NCI-H748 (cell line): ENCODE measurements around the gene PON3.
A peak's percentile ranks its signal among the peaks of the same experiment; 100 is the strongest.

ENCODE experiments used
- DNase-seq: peaks from one replicate; lab custom pipeline; 2025; ENCODE audit not compliant: unreplicated experiment; lab: John Stamatoyannopoulos, UW

Gene PON3

GRCh38 chr7:95342642-95343307 is 53.4 kb downstream of the PON3 start:
- no peak for DNase-seq

GRCh38 chr7:95342029-95342428 is 54.1 kb downstream of the PON3 start:
- DNase-seq = no peak

DNA sequence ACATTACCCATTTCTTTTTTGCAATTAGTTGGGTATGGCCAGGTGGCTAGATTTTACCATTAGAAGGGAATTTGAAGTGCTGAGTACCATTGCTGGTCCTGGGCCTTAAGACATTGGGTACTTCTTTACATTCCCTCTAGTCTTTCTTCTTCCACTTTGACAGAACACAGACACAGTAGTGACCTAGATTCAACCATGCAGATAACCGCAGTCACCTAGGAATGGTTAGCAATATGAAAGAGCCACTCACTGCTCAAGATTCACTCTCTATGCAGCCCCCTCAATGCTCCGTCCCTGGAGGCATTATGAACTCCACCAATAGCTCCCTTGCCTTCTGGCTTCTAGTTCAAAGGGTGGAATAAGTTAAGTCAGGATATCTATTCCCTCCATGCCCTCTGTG is 55.7 kb downstream of the PON3 start:
- DNase-seq = no peak

- DNase-seq = no peak
Observed at GRCh38 chr7:95338832-95339231, 57.3 kb downstream of the PON3 start.

GRCh38 chr7:95335093-95335492 is 61.1 kb downstream of the PON3 start:
- DNase-seq = no peak

DNA sequence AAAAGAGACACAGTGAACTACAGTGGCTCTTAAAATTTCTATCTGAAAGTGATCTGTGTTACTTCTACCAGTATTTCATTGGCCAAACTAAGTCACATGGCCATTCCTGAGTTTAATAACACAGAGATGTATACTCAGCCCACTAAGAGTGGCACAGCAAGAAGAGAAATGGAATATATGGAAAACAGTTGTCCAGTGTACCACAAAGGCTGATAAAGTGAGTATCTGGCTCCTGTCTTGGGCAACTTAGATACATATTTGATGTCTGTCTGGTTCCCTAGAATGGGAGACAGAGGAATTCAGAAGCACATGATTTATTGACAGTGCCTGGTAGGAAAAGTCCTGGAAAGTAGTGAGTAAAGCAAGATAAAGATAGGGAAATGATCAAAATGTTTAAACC is 61.7 kb downstream of the PON3 start:
- DNase-seq = no peak

- DNase-seq = no peak
Observed at GRCh38 chr7:95330961-95331337, 65.2 kb downstream of the PON3 start.

DNA sequence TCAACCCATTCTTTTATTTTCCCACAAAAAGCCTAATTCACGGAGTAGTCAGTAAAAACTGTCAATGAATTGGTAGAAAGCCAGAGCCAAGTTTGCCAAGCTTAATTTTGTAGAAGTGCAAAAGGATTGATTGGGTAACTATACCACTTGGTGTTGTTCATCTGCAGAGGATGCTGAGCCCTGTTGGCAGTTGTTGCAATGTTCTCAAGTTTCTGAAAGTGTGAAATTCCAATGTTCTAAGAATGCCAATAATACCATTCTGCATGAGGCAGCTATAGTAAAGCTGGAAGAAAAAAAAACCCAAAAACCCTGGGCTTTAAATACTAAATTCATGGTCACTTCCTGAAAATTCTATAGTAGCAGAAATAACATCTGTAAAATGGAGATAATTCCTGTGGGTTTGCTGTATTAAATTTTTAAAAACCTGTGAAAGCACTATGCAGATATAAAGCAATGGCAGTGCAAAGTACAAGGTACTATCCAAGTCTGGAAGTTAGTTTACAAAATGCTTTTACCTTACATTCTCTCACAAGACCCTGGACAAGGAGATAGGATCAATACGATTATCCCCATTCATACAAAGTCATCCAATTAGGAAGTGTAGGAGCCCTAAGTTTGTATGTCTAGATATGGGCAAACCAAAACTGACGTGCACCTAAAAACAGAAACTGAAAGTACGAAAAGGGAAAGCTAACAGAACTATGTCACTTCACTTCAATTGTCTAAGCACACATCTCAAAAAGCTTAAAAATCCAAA is 65.8 kb downstream of the PON3 start:
- DNase-seq = no peak

- DNase-seq = no peak
Observed at GRCh38 chr7:95327356-95327755, 68.8 kb downstream of the PON3 start.

DNA sequence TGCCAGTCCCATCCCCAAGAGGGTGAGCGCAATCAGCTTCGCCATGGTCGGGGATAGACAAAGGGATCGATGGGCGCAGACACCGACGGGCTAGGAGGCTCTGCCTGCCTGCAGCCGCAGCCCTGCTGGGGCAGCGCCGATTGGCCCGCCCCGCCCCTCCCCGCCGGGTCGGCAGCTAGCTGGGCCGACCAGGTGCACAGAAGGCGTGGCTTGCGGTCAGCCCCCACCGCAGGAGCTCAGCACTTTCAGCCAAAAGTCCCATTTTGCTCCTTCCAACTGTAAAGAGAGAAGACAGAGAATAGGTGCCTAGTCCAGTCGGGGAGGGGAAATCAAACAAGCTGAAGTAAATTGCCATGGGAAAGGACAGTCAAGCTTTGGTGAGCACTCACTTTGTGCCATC is 71.7 kb downstream of the PON3 start, which contains the start of gene PON1:
TSS of gene PON1 (minus strand) at position 102 of the 400 bp plus-strand sequence. CDS start at position 45, 57 bp downstream.
- DNase-seq = peak; percentile 92

GRCh38 chr7:95323410-95324129 is 72.6 kb downstream of the PON3 start:
- peak; percentile 47 for DNase-seq

- DNase-seq = no peak
Observed at GRCh38 chr7:95322854-95323253, 73.3 kb downstream of the PON3 start.

- no peak for DNase-seq
Observed at GRCh38 chr7:95322396-95322795, 73.8 kb downstream of the PON3 start.

DNA sequence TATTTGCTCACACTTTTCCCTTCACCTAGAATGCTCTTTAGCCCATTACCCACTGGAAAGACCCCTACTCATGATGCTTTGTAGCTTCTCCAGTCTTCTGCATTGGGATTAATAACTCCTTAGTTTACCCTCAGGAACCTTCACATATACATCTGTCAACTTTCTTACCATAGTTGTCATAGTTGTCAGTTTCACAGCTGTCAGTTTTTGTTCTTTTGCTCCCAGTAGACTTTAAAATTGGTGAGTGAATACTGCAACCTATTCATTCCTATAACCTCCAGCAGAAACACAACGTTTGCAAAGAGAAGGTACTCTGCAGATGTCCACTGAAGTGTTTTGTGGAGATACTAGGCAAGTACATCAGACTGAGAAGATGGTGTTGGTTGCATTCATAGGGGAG is 74.5 kb downstream of the PON3 start:
- DNase-seq = no peak

DNA sequence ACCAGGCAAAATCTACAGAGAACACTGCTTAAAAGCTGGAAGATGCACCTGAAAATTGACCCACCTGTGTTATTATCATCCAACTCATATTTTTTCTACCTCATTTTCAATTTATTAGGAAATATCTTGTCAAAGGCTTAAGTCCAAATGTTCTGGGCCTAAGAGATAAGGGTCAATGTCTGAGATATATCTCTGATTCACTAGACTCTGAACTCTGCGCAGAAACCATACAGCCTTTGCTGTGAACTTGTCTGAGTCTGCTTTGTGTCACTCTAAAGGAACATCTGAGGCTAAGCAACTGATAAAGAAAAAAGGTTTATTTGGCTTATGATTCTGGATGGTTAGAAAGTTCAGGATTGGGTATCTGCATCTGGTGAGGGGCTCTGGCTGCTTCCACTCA is 75.5 kb downstream of the PON3 start:
- DNase-seq = no peak

- no peak for DNase-seq
Observed at GRCh38 chr7:95319570-95319969, 76.6 kb downstream of the PON3 start.

DNA sequence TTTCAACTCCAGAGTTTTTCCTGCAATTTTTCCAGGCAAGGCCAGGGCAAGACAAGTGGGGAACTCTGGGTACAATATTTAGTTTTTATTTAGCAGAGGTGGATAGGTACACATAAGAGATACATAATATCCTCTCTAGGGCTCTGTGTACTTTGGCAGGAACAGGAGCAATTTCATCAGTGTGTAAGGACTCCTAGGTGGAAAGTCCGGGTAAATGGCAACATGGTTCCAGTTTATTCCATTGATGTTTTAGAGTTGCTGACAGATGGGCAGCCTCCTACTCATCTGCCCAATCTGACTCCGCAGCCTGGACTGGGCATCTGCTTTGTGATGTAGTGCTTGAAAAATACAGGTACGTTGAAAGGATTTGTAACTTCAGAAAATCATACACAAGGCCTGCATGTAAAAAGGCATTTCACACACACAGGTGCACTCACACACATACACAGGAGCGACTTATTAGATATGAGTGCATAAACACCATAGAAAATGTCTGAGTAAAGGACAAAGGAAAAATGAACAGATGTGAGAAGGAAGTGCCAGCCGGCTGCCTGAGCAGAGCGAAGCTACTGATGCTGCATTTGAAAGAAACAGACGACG is 77.6 kb downstream of the PON3 start:
- peak; percentile 52 for DNase-seq

DNA sequence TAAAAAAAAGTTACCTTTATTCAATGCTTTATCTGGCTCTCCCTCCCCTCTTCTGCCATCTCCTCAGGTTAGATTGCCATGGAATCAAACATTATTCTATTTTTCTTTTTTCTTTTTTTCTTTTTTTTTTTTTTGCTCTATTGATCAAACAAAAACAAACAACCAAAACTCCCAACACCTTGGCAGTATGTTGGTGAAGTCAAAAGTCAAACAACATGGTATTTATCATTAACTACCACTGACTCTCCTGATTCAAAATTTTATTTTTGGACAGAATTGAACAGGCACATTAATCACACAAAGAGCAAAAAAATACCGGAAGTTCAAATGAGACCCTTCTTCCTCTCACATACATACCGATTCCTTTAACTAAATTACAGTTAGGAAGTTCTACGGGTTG is 78.2 kb downstream of the PON3 start:
- DNase-seq = no peak

GRCh38 chr7:95317546-95317945 is 78.6 kb downstream of the PON3 start:
- DNase-seq = peak; percentile 15

DNA sequence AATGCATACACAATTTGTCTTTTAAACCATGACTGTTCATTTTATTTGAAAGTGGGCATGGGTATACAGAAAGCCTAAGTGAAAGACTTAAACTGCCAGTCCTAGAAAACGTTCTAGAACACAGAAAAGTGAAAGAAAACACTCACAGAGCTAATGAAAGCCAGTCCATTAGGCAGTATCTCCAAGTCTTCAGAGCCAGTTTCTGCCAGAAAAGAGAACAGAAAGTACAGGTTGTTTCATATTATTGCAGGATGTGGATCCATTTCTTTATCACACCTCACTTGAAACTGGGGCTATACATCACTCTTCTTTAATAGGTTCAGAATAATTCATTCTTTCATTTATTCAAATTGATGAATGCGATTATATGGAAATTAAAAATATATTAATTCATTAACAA is 79.6 kb downstream of the PON3 start:
- DNase-seq = no peak

DNA sequence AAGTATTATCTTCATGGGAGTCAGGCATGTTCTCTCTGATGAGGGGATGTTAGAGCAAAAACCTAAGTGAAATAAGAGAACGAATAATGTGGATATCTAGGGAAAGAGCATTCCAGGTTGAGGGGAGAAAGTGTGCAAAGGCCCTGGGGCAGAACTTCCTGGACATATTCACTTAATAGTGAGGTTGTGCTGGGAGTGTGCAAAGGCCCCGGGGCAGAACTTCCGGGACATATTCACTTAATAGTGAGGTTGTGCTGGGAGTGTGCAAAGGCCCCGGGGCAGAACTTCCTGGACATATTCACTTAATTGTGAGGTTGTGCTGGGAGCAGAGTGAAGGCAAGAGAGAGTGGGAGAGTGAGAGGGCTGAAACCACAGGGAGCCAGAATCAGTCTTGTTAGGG is 83.6 kb downstream of the PON3 start:
- DNase-seq = no peak

DNA sequence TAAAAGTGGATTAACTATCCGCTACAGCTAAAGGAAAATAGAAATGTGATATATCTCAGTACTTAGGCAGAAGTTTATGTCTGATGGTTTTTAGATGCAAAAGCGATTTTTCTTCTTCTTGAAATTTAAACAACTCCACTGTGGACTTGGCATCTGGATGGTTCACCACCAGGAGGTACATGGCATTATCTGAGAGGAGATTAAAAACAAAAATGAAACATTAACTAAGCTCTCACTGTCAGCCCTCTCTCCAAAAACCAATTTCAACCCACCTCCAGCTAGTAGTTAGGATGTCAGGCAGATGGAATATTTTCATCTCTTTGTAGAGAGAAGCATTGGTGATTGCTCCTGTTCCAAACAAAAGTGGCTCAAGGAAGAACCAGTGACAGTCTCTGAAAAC is 84.8 kb downstream of the PON3 start:
- DNase-seq = no peak
